Natural killer cell (primary cell): ENCODE results near the gene DIAPH1. TPM values are rescaled to one million over a fixed set of nuclear protein-coding genes. Genes with fewer than 3 reads are reported as not detected.
A peak's percentile ranks its signal among the peaks of the same experiment; 100 is the strongest.

Source experiments
- ATAC-seq, 3 donors: fragments of 150-1000 bp in 2 of 3; fragments of 200-7000 bp in 1 of 3; cut with Tn5 transposase; 1 replicate in 1 of 3; 2 replicates in 2 of 3; pipeline ENCODE4 v1.10.0; 2021; ENCODE audit warnings: mild to moderate bottlenecking in 2 of 3, moderate library complexity in 2 of 3
- DNase-seq, 2 donors: peaks; one replicate each; pipeline versions ENCODE4 v3.0.0 to v3.0.0-alpha.2; 2013 to 2021; ENCODE audit warnings: mixed read lengths in 1 of 2
- H3K27ac ChIP-seq: one replicate; pipeline ENCODE4 v1.5.1; 2013; ENCODE audit warnings: mild to moderate bottlenecking, low read length
- H3K27me3 ChIP-seq: one replicate; pipeline ENCODE4 v1.6.1; 2013; ENCODE audit warnings: low read length; ENCODE audit not compliant: control insufficient read depth, insufficient read depth
- H3K36me3 ChIP-seq: one replicate; pipeline ENCODE4 v1.6.1; 2013; ENCODE audit warnings: low read length; ENCODE audit not compliant: control insufficient read depth, insufficient read depth
- H3K4me1 ChIP-seq: one replicate; pipeline ENCODE4 v1.6.1; 2013; ENCODE audit warnings: low read length; ENCODE audit not compliant: control insufficient read depth, insufficient read depth
- H3K4me3 ChIP-seq: one replicate; pipeline ENCODE4 v1.5.1; 2013; ENCODE audit warnings: low read length
- H3K9me3 ChIP-seq: one replicate; pipeline ENCODE4 v1.6.1; 2013; ENCODE audit warnings: low read length; ENCODE audit not compliant: control insufficient read depth, insufficient read depth
- H3K27ac Mint-ChIP-seq, 2 donors: one replicate each; pipeline ENCODE4 v1.8.0; 2022; ENCODE audit warnings: mild to moderate bottlenecking in 2 of 2, mixed read lengths in 2 of 2, moderate library complexity in 1 of 2
- H3K27me3 Mint-ChIP-seq, 2 donors: one replicate each; pipeline ENCODE4 v1.8.0; 2022; ENCODE audit warnings: low read depth in 2 of 2, mixed read lengths in 2 of 2
- H3K36me3 Mint-ChIP-seq: one replicate; pipeline ENCODE4 v1.8.0; 2022; ENCODE audit warnings: mixed read lengths
- H3K4me1 Mint-ChIP-seq, 2 donors: one replicate each; pipeline ENCODE4 v1.8.0; 2022; ENCODE audit warnings: mixed read lengths in 2 of 2
- H3K4me3 Mint-ChIP-seq: one replicate; pipeline ENCODE4 v1.8.0; 2022; ENCODE audit warnings: mild to moderate bottlenecking, moderate library complexity, mixed read lengths
- H3K9me3 Mint-ChIP-seq, 2 donors: one replicate each; pipeline ENCODE4 v1.8.0; 2022; ENCODE audit warnings: mixed read lengths in 2 of 2
- CTCF ChIP-seq: fragments of 200-600 bp; IDR thresholded peaks from one replicate; pipeline ENCODE4 v1.8.0; 2022; ENCODE audit warnings: antibody characterized with exemption
- WGBS: methylation state at CpG from one replicate; pipeline ENCODE4 v1.1.7; 2013; ENCODE audit warnings: missing lambda C conversion rate; ENCODE audit not compliant: insufficient coverage; 5-methylcytosine and 5-hydroxymethylcytosine counted together
- intact Hi-C: fragments of 100-400 bp; cut with micrococcal nuclease; formaldehyde crosslinking; loops from one replicate; pipeline ENCODE4 v1.14.2; 2022
- total RNA-seq, 4 donors: library from RNA; stranded (reverse); fragments of 120-200 nt in 1 of 4; gene quantifications; one replicate each; pipeline versions ENCODE4 v1.2.3 to v1.2.4, GENCODE V29; 2013 to 2022

The DIAPH1 gene
- total RNA-seq, 3 donors from 2014 or later (not counting 1 experiment from before 2014, with no cell fraction given): 410 to 456 (median 419) TPM

DNA sequence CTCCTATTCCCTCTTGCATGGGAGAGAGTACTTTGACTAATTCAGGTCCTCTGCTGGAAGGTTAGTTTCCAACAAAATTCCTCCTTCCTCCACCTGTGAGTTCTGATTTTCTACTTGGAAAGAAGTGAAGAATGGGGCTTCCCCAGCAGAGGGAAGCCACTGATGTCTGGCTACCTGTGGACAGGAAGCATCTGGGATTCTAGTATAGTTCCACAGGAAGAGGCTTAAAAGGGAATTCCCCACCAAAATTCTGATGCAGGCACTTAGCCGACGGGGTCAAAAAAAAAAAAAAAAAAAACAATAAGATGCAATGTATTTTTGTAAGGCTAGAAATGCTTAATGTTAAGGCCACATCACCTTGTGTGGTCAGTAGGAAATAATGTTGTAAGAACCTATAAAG lies 96.5 kb downstream of the DIAPH1 start:
- H3K27me3 ChIP-seq: no peaks in the 10 kb centered on the region
- Mint-ChIP-seq H3K27ac (peak overlapping the region; percentile 70 to 71), H3K4me1 (peaks cover 29 to 51% of the 10 kb centered on the region in 2 donors), H3K27me3 (no peaks in the 10 kb centered on the region), H3K9me3 (no peaks in the 10 kb centered on the region), H3K36me3 (peaks cover 36% of the 10 kb centered on the region), H3K4me3 (no peak overlapping the region)
- H3K9me3 ChIP-seq: no peaks in the 10 kb centered on the region
- no peak overlapping the region for H3K27ac ChIP-seq
- 19% methylated on average over 2 of the region's 2 CpGs for WGBS
- no peak for ATAC-seq
- DNase-seq: peak in 1 of 2 donors; percentile 21
- TF ChIP-seq CTCF: no peak
- H3K4me3 ChIP-seq: no peak overlapping the region
- peaks cover 88% of the 10 kb centered on the region for H3K36me3 ChIP-seq
- intact Hi-C loops: no loop called here
- H3K4me1 ChIP-seq: no peaks in the 10 kb centered on the region

- TF ChIP-seq CTCF: no peak
- peaks cover 28% of the 10 kb centered on the region for H3K36me3 Mint-ChIP-seq
- DNase-seq (no peak), ATAC-seq (no peak)
- intact Hi-C loops: no loop called here
- H3K27me3 ChIP-seq: no peaks in the 10 kb centered on the region
- peaks cover 90% of the 10 kb centered on the region for H3K36me3 ChIP-seq
- H3K27ac ChIP-seq: no peak overlapping the region
- no peaks in the 10 kb centered on the region for H3K9me3 Mint-ChIP-seq
- H3K27me3 Mint-ChIP-seq: no peaks in the 10 kb centered on the region
- WGBS: 76% methylated on average over 1 of the region's 2 CpGs
- no peak overlapping the region for H3K4me3 Mint-ChIP-seq
- no peaks in the 10 kb centered on the region for H3K9me3 ChIP-seq
- H3K4me1 ChIP-seq: peaks cover 6% of the 10 kb centered on the region
- H3K4me1 Mint-ChIP-seq: peaks cover 38 to 59% of the 10 kb centered on the region in 2 donors
- peak overlapping the region; percentile 70 to 71 for H3K27ac Mint-ChIP-seq
- H3K4me3 ChIP-seq: no peak overlapping the region
Measured at GRCh38 chr5:141521244-141521781, 97.5 kb downstream of the DIAPH1 start.

- TF ChIP-seq CTCF: no peak
- Mint-ChIP-seq H3K36me3 (peaks cover 15% of the 10 kb centered on the region), H3K27ac (peak overlapping the region; percentile 36 to 71), H3K4me1 (peaks cover 48 to 60% of the 10 kb centered on the region in 2 donors), H3K9me3 (no peaks in the 10 kb centered on the region), H3K4me3 (no peak overlapping the region), H3K27me3 (no peaks in the 10 kb centered on the region)
- DNase-seq (no peak), ATAC-seq (no peak)
- H3K4me3 ChIP-seq: no peak overlapping the region
- H3K27ac ChIP-seq: no peak overlapping the region
- peaks cover 89% of the 10 kb centered on the region for H3K36me3 ChIP-seq
- H3K9me3 ChIP-seq: no peaks in the 10 kb centered on the region
- 100% methylated on average over 1 of the region's 3 CpGs for WGBS
- peaks cover 19% of the 10 kb centered on the region for H3K4me1 ChIP-seq
- intact Hi-C loops: no loop called here
- H3K27me3 ChIP-seq: no peaks in the 10 kb centered on the region
Measured at GRCh38 chr5:141519605-141520565, 98.9 kb downstream of the DIAPH1 start.
